ENCODE measurements around the gene PXK. TPM values are rescaled to one million over a fixed set of nuclear protein-coding genes. Genes with fewer than 3 reads are reported as not detected.

Gene PXK
- total RNA-seq, 2 experiments from 2014 or later: 68.7 to 125 TPM

DNA sequence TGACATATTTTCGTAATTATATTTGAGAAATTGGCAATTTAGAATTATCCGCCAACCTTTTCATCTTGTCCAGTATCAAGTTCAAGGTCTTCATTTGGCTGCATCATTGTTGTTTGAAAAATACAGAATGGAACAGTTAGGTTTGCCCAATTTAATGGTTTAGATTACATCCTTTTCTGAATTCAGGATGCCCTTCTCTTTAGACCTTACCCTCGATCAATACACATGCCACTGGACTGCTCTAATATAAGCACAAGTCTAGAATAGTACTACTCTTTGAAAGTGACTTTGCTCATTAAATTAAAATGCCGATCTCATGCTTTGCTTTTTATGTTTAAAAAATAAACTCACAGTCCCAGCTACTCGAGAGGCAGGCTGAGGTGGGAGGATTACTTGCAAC is 44.5 kb downstream of the PXK start:
- Histone ChIP-seq H3K4me3 (ENCODE audit: low read depth, low read length, poor library complexity, severe bottlenecking) (no peak overlapping the region), H2AFZ (ENCODE audit: low read length) (no peak overlapping the region), H3K4me2 (ENCODE audit: low read length) (no peak overlapping the region), H4K20me1 (ENCODE audit: insufficient read depth, low read length) (no peaks in the 10 kb centered on the region), H3K79me2 (ENCODE audit: insufficient read depth, low read depth, low read length) (peaks cover 27% of the 10 kb centered on the region), H3K9me2 (ENCODE audit: insufficient read depth, low read length) (no peaks in the 10 kb centered on the region), H3K27ac (ENCODE audit: low read depth, low read length, poor library complexity, severe bottlenecking) (no peak overlapping the region), H3K9me3 (ENCODE audit: low read length) (no peaks in the 10 kb centered on the region), H3K4me1 (ENCODE audit: insufficient read depth, low read length, poor library complexity, severe bottlenecking) (peaks cover 15% of the 10 kb centered on the region), H3K36me3 (ENCODE audit: insufficient read depth, low read length) (peaks cover 66% of the 10 kb centered on the region)
- POLR2A ChIA-PET: interaction anchor here (0.6 to 2.1 kb wide), 6 partner anchors 10 to 55 kb away, joined by 3 to 5 read pairs (median 4); no protein-coding TSS in a partner anchor
- no peak for TF ChIP-seq CTCF (conservative IDR thresholded peaks at IDR 0.05; ENCODE audit: low read length)
- no peak for TF ChIP-seq EZH2phosphoT487 (IDR thresholded peaks at IDR 0.05; ENCODE audit: borderline replicate concordance, low read depth, low read length)
- intact Hi-C loops (cut with micrococcal nuclease; ENCODE audit: unreplicated experiment): no loop called here
- no peak for DNase-seq (ENCODE audit: low spot score)
- CTCF ChIA-PET (ENCODE audit: unreplicated experiment): no interaction called here
- no TSS peak for BruUV-seq (replicated peaks)

DNA sequence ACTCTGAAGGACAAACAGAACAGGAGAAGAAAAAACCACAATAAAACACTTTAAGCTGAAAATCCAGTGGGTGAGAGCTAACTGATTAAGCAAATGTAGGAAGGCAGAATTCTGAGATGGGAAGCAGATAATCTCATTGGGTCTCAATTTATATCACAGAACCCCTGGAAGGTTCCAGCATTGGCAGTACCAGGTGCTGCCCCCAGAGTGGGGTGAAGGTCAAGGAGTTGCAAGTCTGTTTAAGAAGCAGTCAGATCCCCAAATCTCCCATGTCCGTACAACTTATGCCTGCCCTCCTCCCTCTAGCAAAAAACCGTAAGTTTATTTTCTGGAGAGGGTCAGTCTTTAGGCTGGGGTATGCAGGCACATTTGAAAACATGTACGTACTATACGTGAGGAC is 45.1 kb downstream of the PXK start:
- POLR2A ChIA-PET: interaction anchor here (0.6 to 2.1 kb wide), 9 partner anchors 9 to 54 kb away, joined by 3 to 5 read pairs (median 4); no protein-coding TSS in a partner anchor
- no peaks in the 10 kb centered on the region for H4K20me1 ChIP-seq (ENCODE audit: insufficient read depth, low read length)
- H3K9me2 ChIP-seq (ENCODE audit: insufficient read depth, low read length): no peaks in the 10 kb centered on the region
- CTCF ChIA-PET (ENCODE audit: unreplicated experiment): no interaction called here
- no peak overlapping the region for H2AFZ ChIP-seq (ENCODE audit: low read length)
- TF ChIP-seq CTCF (conservative IDR thresholded peaks at IDR 0.05; ENCODE audit: low read length) (no peak), EZH2phosphoT487 (IDR thresholded peaks at IDR 0.05; ENCODE audit: borderline replicate concordance, low read depth, low read length) (no peak)
- H3K4me3 ChIP-seq (ENCODE audit: low read depth, low read length, poor library complexity, severe bottlenecking): no peak overlapping the region
- intact Hi-C loops (cut with micrococcal nuclease; ENCODE audit: unreplicated experiment): no loop called here
- H3K27ac ChIP-seq (ENCODE audit: low read depth, low read length, poor library complexity, severe bottlenecking): no peak overlapping the region
- no TSS peak for BruUV-seq (replicated peaks)
- DNase-seq (ENCODE audit: low spot score): no peak
- peaks cover 15% of the 10 kb centered on the region for H3K4me1 ChIP-seq (ENCODE audit: insufficient read depth, low read length, poor library complexity, severe bottlenecking)
- peaks cover 27% of the 10 kb centered on the region for H3K79me2 ChIP-seq (ENCODE audit: insufficient read depth, low read depth, low read length)
- peaks cover 67% of the 10 kb centered on the region for H3K36me3 ChIP-seq (ENCODE audit: insufficient read depth, low read length)
- H3K9me3 ChIP-seq (ENCODE audit: low read length): no peaks in the 10 kb centered on the region
- H3K4me2 ChIP-seq (ENCODE audit: low read length): no peak overlapping the region

DNA sequence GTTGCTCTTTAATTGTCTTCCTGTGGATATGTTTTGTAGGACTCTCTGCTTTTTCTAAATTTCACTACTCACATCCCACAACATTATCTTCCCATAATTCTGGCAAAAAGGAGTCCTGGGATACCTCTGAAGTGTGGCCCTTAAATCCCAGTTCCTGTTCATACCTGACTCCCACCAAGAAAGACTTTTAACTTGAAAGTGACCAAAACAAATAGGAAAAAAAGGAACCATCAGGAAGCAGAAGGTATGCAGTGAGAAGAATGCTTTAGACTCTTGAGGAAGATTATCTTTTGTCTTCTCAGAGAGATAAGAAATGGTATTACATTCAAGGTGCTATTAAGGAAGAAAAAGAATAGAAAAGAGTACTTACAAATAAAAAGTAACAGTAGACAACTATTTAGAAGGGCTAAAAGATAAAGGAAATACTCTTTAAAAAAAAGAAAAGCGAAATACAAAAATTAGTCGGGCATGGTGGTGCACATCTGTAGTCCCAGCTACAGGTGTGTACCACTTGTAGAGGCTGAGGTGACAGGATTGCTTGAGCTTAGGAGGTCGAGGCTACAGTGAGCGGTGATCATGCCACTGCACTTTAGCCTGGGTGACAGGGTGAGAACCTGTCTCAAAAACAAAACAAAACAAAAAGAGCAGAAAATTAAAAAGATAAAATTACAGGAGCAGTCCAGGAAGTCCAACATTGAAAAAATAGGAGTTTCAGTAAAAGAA is 46.8 kb downstream of the PXK start:
- no peak overlapping the region for H3K27ac ChIP-seq (ENCODE audit: low read depth, low read length, poor library complexity, severe bottlenecking)
- no TSS peak for BruUV-seq (replicated peaks)
- H3K4me2 ChIP-seq (ENCODE audit: low read length): no peak overlapping the region
- H4K20me1 ChIP-seq (ENCODE audit: insufficient read depth, low read length): no peaks in the 10 kb centered on the region; the same call in 1 of the 2 replicates
- no peak for DNase-seq (ENCODE audit: low spot score)
- ChIA-PET CTCF (ENCODE audit: unreplicated experiment) (no interaction called here), POLR2A (interaction anchor here (0.5 to 1.3 kb wide), 3 partner anchors 23 to 1751 kb away, joined by 3 to 8 read pairs (median 3); no protein-coding TSS in a partner anchor)
- peaks cover 17% of the 10 kb centered on the region for H3K4me1 ChIP-seq (ENCODE audit: insufficient read depth, low read length, poor library complexity, severe bottlenecking)
- no peaks in the 10 kb centered on the region for H3K9me3 ChIP-seq (ENCODE audit: low read length)
- peaks cover 24% of the 10 kb centered on the region for H3K79me2 ChIP-seq (ENCODE audit: insufficient read depth, low read depth, low read length)
- TF ChIP-seq CTCF (conservative IDR thresholded peaks at IDR 0.05; ENCODE audit: low read length) (no peak), EZH2phosphoT487 (IDR thresholded peaks at IDR 0.05; ENCODE audit: borderline replicate concordance, low read depth, low read length) (no peak)
- peaks cover 70% of the 10 kb centered on the region for H3K36me3 ChIP-seq (ENCODE audit: insufficient read depth, low read length)
- intact Hi-C loops (cut with micrococcal nuclease; ENCODE audit: unreplicated experiment): no loop called here
- no peak overlapping the region for H2AFZ ChIP-seq (ENCODE audit: low read length)
- H3K4me3 ChIP-seq (ENCODE audit: low read depth, low read length, poor library complexity, severe bottlenecking): no peak overlapping the region
- H3K9me2 ChIP-seq (ENCODE audit: insufficient read depth, low read length): no peaks in the 10 kb centered on the region

Measured in OCI-LY7 (cell line).